Measurements from ENCODE around the gene KEAP1. TPM values are rescaled to one million over a fixed set of nuclear protein-coding genes. Genes with fewer than 3 reads are reported as not detected.

The KEAP1 gene
- total RNA-seq, 1 donor from 2014 or later, result 53.5 TPM

DNA sequence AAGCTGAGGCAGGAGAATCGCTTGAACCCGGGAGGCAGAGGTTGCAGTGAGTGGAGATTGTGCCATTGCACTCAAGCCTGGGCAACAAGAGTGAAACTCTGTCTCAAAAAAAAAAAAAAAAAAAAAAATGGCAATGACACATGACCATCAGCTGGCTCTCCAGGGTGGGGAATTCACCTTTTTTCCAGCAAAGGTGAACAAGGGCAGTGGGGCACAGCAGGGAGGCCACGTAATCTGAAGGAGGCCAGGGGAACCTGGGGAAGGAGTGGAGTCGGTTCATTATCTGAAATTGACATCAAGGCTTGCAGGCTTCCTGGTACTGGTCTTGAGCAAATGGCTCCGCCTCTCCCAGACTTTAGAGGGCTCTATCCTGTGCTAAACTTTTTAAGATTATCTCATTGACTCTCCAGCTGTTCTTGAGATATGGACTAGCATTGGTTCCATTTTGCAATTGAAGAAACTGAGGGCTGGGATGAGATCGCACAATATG lies 28.1 kb downstream of the KEAP1 start:
- TF ChIP-seq POLR2AphosphoS5 (IDR thresholded peaks at IDR 0.05; ENCODE audit: insufficient read depth in 1 of 2, low read depth in 1 of 2) (no peak), POLR2A (IDR thresholded peaks at IDR 0.05) (no peak)
- TF ChIP-seq, protein P1, sequence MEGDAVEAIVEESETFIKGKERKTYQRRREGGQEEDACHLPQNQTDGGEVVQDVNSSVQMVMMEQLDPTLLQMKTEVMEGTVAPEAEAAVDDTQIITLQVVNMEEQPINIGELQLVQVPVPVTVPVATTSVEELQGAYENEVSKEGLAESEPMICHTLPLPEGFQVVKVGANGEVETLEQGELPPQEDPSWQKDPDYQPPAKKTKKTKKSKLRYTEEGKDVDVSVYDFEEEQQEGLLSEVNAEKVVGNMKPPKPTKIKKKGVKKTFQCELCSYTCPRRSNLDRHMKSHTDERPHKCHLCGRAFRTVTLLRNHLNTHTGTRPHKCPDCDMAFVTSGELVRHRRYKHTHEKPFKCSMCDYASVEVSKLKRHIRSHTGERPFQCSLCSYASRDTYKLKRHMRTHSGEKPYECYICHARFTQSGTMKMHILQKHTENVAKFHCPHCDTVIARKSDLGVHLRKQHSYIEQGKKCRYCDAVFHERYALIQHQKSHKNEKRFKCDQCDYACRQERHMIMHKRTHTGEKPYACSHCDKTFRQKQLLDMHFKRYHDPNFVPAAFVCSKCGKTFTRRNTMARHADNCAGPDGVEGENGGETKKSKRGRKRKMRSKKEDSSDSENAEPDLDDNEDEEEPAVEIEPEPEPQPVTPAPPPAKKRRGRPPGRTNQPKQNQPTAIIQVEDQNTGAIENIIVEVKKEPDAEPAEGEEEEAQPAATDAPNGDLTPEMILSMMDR (IDR thresholded peaks at IDR 0.05), result no peak
- H3K4me3 ChIP-seq, result no peak overlapping the region

DNA sequence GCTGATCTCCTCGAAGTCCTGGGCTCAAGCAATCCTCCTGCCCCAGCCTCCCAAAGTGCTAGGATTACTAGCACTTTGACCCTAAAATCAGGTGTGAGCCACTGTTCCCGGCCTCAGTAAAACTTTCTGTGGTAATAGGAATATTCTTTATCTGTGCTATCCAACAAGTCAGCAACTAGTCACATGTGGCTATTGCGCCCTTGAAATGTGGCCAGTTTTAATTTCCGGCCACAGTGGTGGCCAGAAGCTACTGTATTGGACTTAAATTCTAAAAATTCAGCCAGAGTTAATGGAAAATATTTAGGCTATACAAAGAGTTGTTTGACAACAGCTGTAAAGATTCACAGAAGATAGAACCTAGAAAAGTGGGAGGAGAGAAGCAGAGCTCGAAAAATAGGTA lies 30.0 kb downstream of the KEAP1 start:
- Histone ChIP-seq H3K36me3 (no peaks in the 10 kb centered on the region), H3K27ac (no peak overlapping the region), H3K4me1 (peaks cover under 1% of the 10 kb centered on the region), H3K4me3 (no peak overlapping the region), H3K9me3 (no peaks in the 10 kb centered on the region), H3K27me3 (no peaks in the 10 kb centered on the region)
- intact Hi-C loops (cut with DNase I), result no loop called here
- TF ChIP-seq POLR2A (IDR thresholded peaks at IDR 0.05) (no peak), POLR2AphosphoS5 (IDR thresholded peaks at IDR 0.05; ENCODE audit: insufficient read depth in 1 of 2, low read depth in 1 of 2) (no peak)
- TF ChIP-seq, protein P1 (IDR thresholded peaks at IDR 0.05), result no peak
- DNase-seq (ENCODE audit: extremely low spot score in 2 of 2), result no peak

More for the DNA sequence above, 28.1 kb downstream of the KEAP1 start:
- no peak for DNase-seq (ENCODE audit: extremely low spot score in 2 of 2)
- no peaks in the 10 kb centered on the region for H3K9me3 ChIP-seq
- H3K27me3 ChIP-seq, result no peaks in the 10 kb centered on the region
- intact Hi-C loops (cut with DNase I), result no loop called here
- no peaks in the 10 kb centered on the region for H3K36me3 ChIP-seq
- H3K27ac ChIP-seq, result no peak overlapping the region
- peaks cover 15% of the 10 kb centered on the region for H3K4me1 ChIP-seq

DNA sequence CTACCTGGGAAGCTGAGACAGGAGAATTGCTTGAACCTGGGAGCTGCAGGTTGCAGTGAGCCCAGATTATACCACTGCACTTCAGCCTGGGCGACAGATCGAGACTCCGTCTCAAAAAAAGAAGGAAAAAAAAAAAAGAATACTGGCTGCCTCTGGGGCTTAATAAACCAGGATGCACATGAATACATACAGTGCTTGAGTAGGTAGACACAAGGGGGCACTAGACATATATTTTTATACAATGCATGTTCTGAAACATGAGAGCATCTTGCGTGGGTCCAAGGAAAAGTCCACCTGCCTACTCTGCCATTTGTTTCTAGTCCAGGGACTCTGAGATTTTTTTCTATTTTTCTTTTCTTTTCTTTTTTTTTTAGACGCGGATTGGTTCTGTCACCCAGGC lies 31.2 kb downstream of the KEAP1 start:
- no peak overlapping the region for H3K27ac ChIP-seq
- peaks cover 0 to 5% of the 10 kb centered on the region in 2 donors for H3K36me3 ChIP-seq
- H3K27me3 ChIP-seq, result no peaks in the 10 kb centered on the region
- intact Hi-C loops (cut with DNase I), result no loop called here
- no peaks in the 10 kb centered on the region for H3K4me1 ChIP-seq
- no peaks in the 10 kb centered on the region for H3K9me3 ChIP-seq
- no peak for TF ChIP-seq POLR2A (IDR thresholded peaks at IDR 0.05)
- no peak for TF ChIP-seq POLR2AphosphoS5 (IDR thresholded peaks at IDR 0.05; ENCODE audit: insufficient read depth in 1 of 2, low read depth in 1 of 2)
- TF ChIP-seq, protein P1 (IDR thresholded peaks at IDR 0.05), result no peak
- no peak overlapping the region for H3K4me3 ChIP-seq
- no peak for DNase-seq (ENCODE audit: extremely low spot score in 2 of 2)

DNA sequence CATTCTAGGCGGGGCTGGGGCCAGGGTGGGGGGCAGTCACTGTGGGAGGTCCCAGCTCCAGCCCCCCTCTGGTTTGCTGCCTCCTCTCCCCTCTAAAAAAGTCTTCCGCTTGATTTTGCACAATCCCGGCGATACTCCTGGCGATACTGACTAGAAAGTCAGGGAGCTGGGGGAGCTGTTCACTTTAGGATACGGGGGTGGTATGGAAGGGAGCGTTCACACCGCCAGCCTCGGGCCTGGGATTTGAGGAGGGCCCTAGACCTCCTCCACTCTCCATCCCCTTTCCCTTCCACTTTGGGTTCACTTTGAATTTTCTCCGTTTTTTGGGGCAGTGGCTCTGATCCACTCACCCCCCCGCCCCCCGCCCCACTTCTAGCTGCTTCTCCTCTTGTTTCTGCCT lies 35.0 kb downstream of the KEAP1 start:
- intact Hi-C loops (cut with DNase I), result no loop called here
- no peaks in the 10 kb centered on the region for H3K27me3 ChIP-seq
- peaks cover 0 to 24% of the 10 kb centered on the region in 2 donors for H3K36me3 ChIP-seq
- H3K27ac ChIP-seq, result no peak overlapping the region
- no peak for DNase-seq (ENCODE audit: extremely low spot score in 2 of 2)
- H3K4me3 ChIP-seq, result no peak overlapping the region
- H3K4me1 ChIP-seq, result no peaks in the 10 kb centered on the region
- H3K9me3 ChIP-seq, result no peaks in the 10 kb centered on the region
- TF ChIP-seq POLR2AphosphoS5 (IDR thresholded peaks at IDR 0.05; ENCODE audit: insufficient read depth in 1 of 2, low read depth in 1 of 2) (no peak), POLR2A (IDR thresholded peaks at IDR 0.05) (no peak)

DNA sequence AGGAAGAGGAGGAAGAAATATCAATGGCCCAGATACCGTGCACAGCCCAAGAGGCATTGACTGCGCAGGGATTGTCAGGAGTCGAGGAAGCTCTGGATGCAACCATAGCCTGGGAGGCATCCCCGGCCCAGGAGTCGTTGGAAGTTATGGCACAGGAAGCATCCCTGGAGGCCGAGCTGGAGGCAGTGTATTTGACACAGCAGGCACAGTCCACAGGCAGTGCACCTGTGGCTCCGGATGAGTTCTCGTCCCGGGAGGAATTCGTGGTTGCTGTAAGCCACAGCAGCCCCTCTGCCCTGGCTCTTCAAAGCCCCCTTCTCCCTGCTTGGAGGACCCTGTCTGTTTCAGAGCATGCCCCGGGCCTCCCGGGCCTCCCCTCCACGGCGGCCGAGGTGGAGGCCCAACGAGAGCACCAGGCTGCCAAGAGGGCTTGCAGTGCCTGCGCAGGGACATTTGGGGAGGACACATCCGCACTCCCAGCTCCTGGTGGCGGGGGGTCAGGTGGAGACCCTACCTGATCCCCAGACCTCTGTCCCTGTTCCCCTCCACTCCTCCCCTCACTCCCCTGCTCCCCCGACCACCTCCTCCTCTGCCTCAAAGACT lies 36.0 kb downstream of the KEAP1 start:
- no peaks in the 10 kb centered on the region for H3K27me3 ChIP-seq
- H3K36me3 ChIP-seq, result peaks cover 0 to 24% of the 10 kb centered on the region in 2 donors
- no peaks in the 10 kb centered on the region for H3K9me3 ChIP-seq
- intact Hi-C loops (cut with DNase I), result no loop called here
- no peak overlapping the region for H3K4me3 ChIP-seq
- no peaks in the 10 kb centered on the region for H3K4me1 ChIP-seq
- no peak overlapping the region for H3K27ac ChIP-seq
- no peak for DNase-seq (ENCODE audit: extremely low spot score in 2 of 2)
- TF ChIP-seq, protein P1 (IDR thresholded peaks at IDR 0.05), result no peak
- TF ChIP-seq POLR2AphosphoS5 (IDR thresholded peaks at IDR 0.05; ENCODE audit: insufficient read depth in 1 of 2, low read depth in 1 of 2), result no peak
- TF ChIP-seq POLR2A (IDR thresholded peaks at IDR 0.05), result no peak

All from vagina (tissue), 2 donors.